Measurements from ENCODE around the gene RUSC1. TPM values are rescaled to one million over a fixed set of nuclear protein-coding genes. Genes with fewer than 3 reads are reported as not detected.

RUSC1 gene
- total RNA-seq, 1 experiment from 2014 or later = 42.2 TPM

GRCh38 chr1:155277902-155278688 is 42.6 kb upstream of the RUSC1 start:
- DNase-seq (ENCODE audit: low spot score) = peak; percentile 64
- Histone ChIP-seq H3K4me1 (ENCODE audit: insufficient read depth, low read length, poor library complexity, severe bottlenecking) (peaks cover 21% of the 10 kb centered on the region), H3K27me3 (replicated peaks; ENCODE audit: insufficient read depth, low read depth, low read length, poor library complexity) (no peaks in the 10 kb centered on the region), H3K4me3 (ENCODE audit: low read depth, low read length, poor library complexity, severe bottlenecking) (peak overlapping the region; percentile 73), H3K36me3 (ENCODE audit: insufficient read depth, low read length, poor library complexity, severe bottlenecking) (no peaks in the 10 kb centered on the region), H3K27ac (ENCODE audit: low read depth, low read length, poor library complexity, severe bottlenecking) (no peak overlapping the region), H3K9me3 (ENCODE audit: low read depth, low read length, poor library complexity, severe bottlenecking) (no peaks in the 10 kb centered on the region)
- TF ChIP-seq CTCF (conservative IDR thresholded peaks at IDR 0.05; ENCODE audit: low read depth, low read length) (peak; percentile 39; the same call in 1 of the 2 replicates), EZH2 (IDR thresholded peaks at IDR 0.05; ENCODE audit: borderline replicate concordance, low read depth, low read length, poor library complexity, severe bottlenecking) (no peak)
- ChIA-PET CTCF (no interaction called here), POLR2A (ENCODE audit: low non-redundant PET) (no interaction called here)
- intact Hi-C loops (cut with micrococcal nuclease; ENCODE audit: unreplicated experiment) = loop anchor here (1.0 to 2.0 kb wide), 3 partner anchors 28 to 51 kb away; no protein-coding TSS in a partner anchor
- BruUV-seq (replicated peaks) = no TSS peak

- no TSS peak for BruUV-seq (replicated peaks)
- POLR2A ChIA-PET (ENCODE audit: low non-redundant PET) = no interaction called here
- peak overlapping the region; percentile 73 for H3K4me3 ChIP-seq (ENCODE audit: low read depth, low read length, poor library complexity, severe bottlenecking)
These were observed 42.0 kb upstream of the RUSC1 start for GRCh38 chr1:155278689-155279160.

GRCh38 chr1:155279268-155279667 is 41.4 kb upstream of the RUSC1 start:
- Histone ChIP-seq H3K4me1 (ENCODE audit: insufficient read depth, low read length, poor library complexity, severe bottlenecking) (peaks cover 16% of the 10 kb centered on the region), H3K27me3 (replicated peaks; ENCODE audit: insufficient read depth, low read depth, low read length, poor library complexity) (no peaks in the 10 kb centered on the region), H3K27ac (ENCODE audit: low read depth, low read length, poor library complexity, severe bottlenecking) (no peak overlapping the region), H3K36me3 (ENCODE audit: insufficient read depth, low read length, poor library complexity, severe bottlenecking) (no peaks in the 10 kb centered on the region), H3K9me3 (ENCODE audit: low read depth, low read length, poor library complexity, severe bottlenecking) (no peaks in the 10 kb centered on the region), H3K4me3 (ENCODE audit: low read depth, low read length, poor library complexity, severe bottlenecking) (no peak overlapping the region)
- ChIA-PET CTCF (interaction anchor here (0.5 kb wide), 1 partner anchor 45 kb away, joined by 6 read pairs; no protein-coding TSS in a partner anchor), POLR2A (ENCODE audit: low non-redundant PET) (no interaction called here)
- no peak for TF ChIP-seq EZH2 (IDR thresholded peaks at IDR 0.05; ENCODE audit: borderline replicate concordance, low read depth, low read length, poor library complexity, severe bottlenecking)
- TF ChIP-seq CTCF (conservative IDR thresholded peaks at IDR 0.05; ENCODE audit: low read depth, low read length) = no peak
- no TSS peak for BruUV-seq (replicated peaks)
- intact Hi-C loops (cut with micrococcal nuclease; ENCODE audit: unreplicated experiment) = no loop called here
- DNase-seq (ENCODE audit: low spot score) = no peak

More at GRCh38 chr1:155278689-155279160, 42.0 kb upstream of the RUSC1 start:
- H3K27ac ChIP-seq (ENCODE audit: low read depth, low read length, poor library complexity, severe bottlenecking) = no peak overlapping the region
- CTCF ChIA-PET = no interaction called here
- intact Hi-C loops (cut with micrococcal nuclease; ENCODE audit: unreplicated experiment) = no loop called here
- H3K27me3 ChIP-seq (replicated peaks; ENCODE audit: insufficient read depth, low read depth, low read length, poor library complexity) = no peaks in the 10 kb centered on the region
- TF ChIP-seq CTCF (conservative IDR thresholded peaks at IDR 0.05; ENCODE audit: low read depth, low read length) (no peak), EZH2 (IDR thresholded peaks at IDR 0.05; ENCODE audit: borderline replicate concordance, low read depth, low read length, poor library complexity, severe bottlenecking) (no peak)
- no peaks in the 10 kb centered on the region for H3K36me3 ChIP-seq (ENCODE audit: insufficient read depth, low read length, poor library complexity, severe bottlenecking)
- H3K9me3 ChIP-seq (ENCODE audit: low read depth, low read length, poor library complexity, severe bottlenecking) = no peaks in the 10 kb centered on the region
- DNase-seq (ENCODE audit: low spot score) = no peak
- peaks cover 19% of the 10 kb centered on the region for H3K4me1 ChIP-seq (ENCODE audit: insufficient read depth, low read length, poor library complexity, severe bottlenecking)

Data from A673 (cell line).